Smooth muscle cell (in vitro differentiated cells): Measurements from ENCODE around the gene BPIFB6. TPM values are rescaled to one million over a fixed set of nuclear protein-coding genes. Genes with fewer than 3 reads are reported as not detected.

ENCODE experiments used
- DNase-seq: peaks from one replicate; lab custom pipeline; 2025; ENCODE audit not compliant: unreplicated experiment; lab: John Stamatoyannopoulos, UW
- H2AFZ ChIP-seq: fragments of 200-600 bp; sonication (generic); 2 replicates; pipeline ENCODE4 v1.6.0; 2016; ENCODE audit warnings: antibody characterized with exemption, low read depth, mild to moderate bottlenecking
- H3F3A ChIP-seq: fragments of 200-600 bp; sonication (generic); 2 replicates; pipeline ENCODE4 v1.6.0; 2017; ENCODE audit warnings: antibody characterized with exemption, low read depth
- H3K27ac ChIP-seq: fragments of 200-600 bp; sonication (generic); 2 replicates; pipeline ENCODE4 v1.5.1; 2016; ENCODE audit warnings: low read depth, mild to moderate bottlenecking
- H3K27me3 ChIP-seq: fragments of 200-600 bp; sonication (generic); 2 replicates; pipeline ENCODE4 v1.6.1; 2016; ENCODE audit warnings: low read depth, mild to moderate bottlenecking
- H3K36me3 ChIP-seq: fragments of 200-600 bp; sonication (generic); 2 replicates; pipeline ENCODE4 v1.5.1; 2016; ENCODE audit warnings: low read depth
- H3K4me1 ChIP-seq: fragments of 200-600 bp; sonication (generic); 2 replicates; pipeline ENCODE4 v1.5.1; 2016; ENCODE audit warnings: low read depth
- H3K4me2 ChIP-seq: fragments of 200-600 bp; sonication (generic); 2 replicates; pipeline ENCODE4 v1.6.0; 2016; ENCODE audit warnings: mild to moderate bottlenecking
- H3K4me3 ChIP-seq: fragments of 200-600 bp; sonication (generic); 2 replicates; pipeline ENCODE4 v1.5.1; 2016; ENCODE audit warnings: mild to moderate bottlenecking
- H3K79me2 ChIP-seq: fragments of 200-600 bp; sonication (generic); 2 replicates; pipeline ENCODE4 v1.6.0; 2016; ENCODE audit warnings: low read depth, mild to moderate bottlenecking
- H3K9ac ChIP-seq: fragments of 200-600 bp; sonication (generic); 2 replicates; pipeline ENCODE4 v1.6.0; 2016; ENCODE audit warnings: low read depth
- H3K9me3 ChIP-seq: fragments of 200-600 bp; sonication (generic); replicated peaks from 2 replicates; pipeline ENCODE4 v1.5.1; 2016; ENCODE audit warnings: low read depth
- H4K20me1 ChIP-seq: fragments of 200-600 bp; sonication (generic); 2 replicates; pipeline ENCODE4 v1.6.0; 2016; ENCODE audit warnings: low read depth
- CTCF ChIP-seq: fragments of 200-600 bp; sonication (generic); IDR thresholded peaks from 2 replicates; pipeline ENCODE4 v1.5.1; 2017; ENCODE audit warnings: borderline replicate concordance, mild to moderate bottlenecking, antibody characterized with exemption; ENCODE audit not compliant: insufficient read depth, poor library complexity, severe bottlenecking
- WGBS: methylation state at CpG from one replicate; pipeline ENCODE4 v1.1.7; 2016; ENCODE audit warnings: low lambda C conversion rate; 5-methylcytosine and 5-hydroxymethylcytosine counted together
- polyA plus RNA-seq: library from polyadenylated mRNA; unstranded; fragments of >200 nt; fragmentation: Nextera tagmentation; extraction: Ambion mirVana; gene quantifications from 2 replicates; pipeline ENCODE4 v1.2.1, GENCODE V29; 2016
- total RNA-seq: library from RNA; depleted of rRNA; stranded (reverse); fragments of >200 nt; gene quantifications from 2 replicates; pipeline ENCODE4 v1.2.3, GENCODE V29; 2014

Gene BPIFB6
- total and polyA plus RNA-seq, 2 experiments from 2014 or later = not detected

DNA sequence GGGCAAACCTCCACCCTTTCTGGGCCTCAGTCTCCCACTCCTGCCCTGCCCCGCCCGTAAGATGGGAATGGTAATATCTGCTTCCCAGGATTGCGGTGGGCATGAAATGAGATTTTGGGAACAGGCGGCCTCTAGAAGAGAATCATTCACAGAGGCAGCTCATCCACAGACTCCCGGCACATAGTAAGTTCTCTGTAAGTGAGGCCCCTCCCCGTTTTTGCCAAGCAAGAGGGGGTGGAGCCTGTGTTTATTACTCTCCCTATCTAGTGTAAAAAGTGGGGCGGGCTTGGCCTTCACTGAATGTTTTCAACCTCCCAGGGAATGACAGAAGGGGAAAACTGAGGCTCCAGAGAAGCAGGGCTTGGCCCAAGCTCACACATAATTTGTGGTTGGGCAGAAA is 47.3 kb upstream of the BPIFB6 start:
- Histone ChIP-seq H3F3A (no peaks in the 10 kb centered on the region), H3K27me3 (no peaks in the 10 kb centered on the region), H2AFZ (no peak overlapping the region), H3K9ac (no peak overlapping the region), H4K20me1 (no peaks in the 10 kb centered on the region), H3K79me2 (no peaks in the 10 kb centered on the region), H3K27ac (no peak overlapping the region), H3K4me2 (no peak overlapping the region), H3K4me1 (peaks cover 5% of the 10 kb centered on the region), H3K4me3 (no peak overlapping the region), H3K9me3 (no peaks in the 10 kb centered on the region), H3K36me3 (no peaks in the 10 kb centered on the region)
- TF ChIP-seq CTCF = no peak
- no peak for DNase-seq
- WGBS = 61% methylated on average over 7 of the region's 7 CpGs

DNA sequence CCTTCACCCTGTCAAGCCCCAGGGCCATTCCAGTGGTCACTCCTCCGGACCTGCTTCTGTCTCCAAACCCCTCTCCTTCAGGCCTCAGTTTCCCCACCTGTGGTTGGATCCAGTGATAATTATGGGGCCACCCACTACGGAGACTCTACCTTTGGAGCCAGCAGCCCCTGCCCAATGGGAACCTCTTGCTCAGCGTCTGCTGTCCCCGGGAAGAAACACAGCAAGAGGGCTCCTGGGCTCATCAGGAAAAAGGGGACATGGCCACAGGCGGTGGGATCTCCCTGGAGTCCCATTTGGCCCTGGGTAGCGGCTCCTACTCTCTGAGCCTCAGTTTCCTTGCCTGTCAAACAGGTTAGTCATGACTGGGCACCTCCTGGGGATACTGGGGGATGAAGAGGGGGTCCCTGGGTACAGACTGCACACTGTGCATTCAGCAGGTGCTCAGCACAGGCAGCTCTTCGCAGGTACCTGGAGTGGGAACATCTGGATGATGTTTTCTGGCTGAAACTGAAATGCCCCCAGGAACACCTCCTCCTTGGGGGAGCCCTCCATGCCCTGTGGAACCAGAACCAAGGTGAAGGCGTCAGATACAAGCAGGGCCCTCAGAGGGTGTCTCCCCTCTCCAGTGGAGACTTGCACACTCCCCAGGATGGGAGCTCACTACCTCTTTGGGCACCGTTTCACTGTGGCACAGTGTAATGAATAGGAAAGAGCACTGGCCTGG is 46.7 kb upstream of the BPIFB6 start:
- Histone ChIP-seq H3K4me1 (peaks cover 5% of the 10 kb centered on the region), H2AFZ (no peak overlapping the region), H3K9me3 (no peaks in the 10 kb centered on the region), H3F3A (no peaks in the 10 kb centered on the region), H3K36me3 (no peaks in the 10 kb centered on the region), H3K4me3 (no peak overlapping the region), H4K20me1 (no peaks in the 10 kb centered on the region), H3K27me3 (no peaks in the 10 kb centered on the region), H3K27ac (no peak overlapping the region), H3K9ac (no peak overlapping the region), H3K4me2 (no peak overlapping the region), H3K79me2 (no peaks in the 10 kb centered on the region)
- no peak for TF ChIP-seq CTCF
- no peak for DNase-seq
- 92% methylated on average over 9 of the region's 9 CpGs for WGBS

- no peaks in the 10 kb centered on the region for H3K79me2 ChIP-seq
- WGBS = 90% methylated on average over 6 of the region's 6 CpGs
These were observed 45.9 kb upstream of the BPIFB6 start for GRCh38 chr20:32985596-32985995.

More at GRCh38 chr20:32985596-32985995, 45.9 kb upstream of the BPIFB6 start:
- H3K9me3 ChIP-seq = no peaks in the 10 kb centered on the region
- no peak overlapping the region for H3K27ac ChIP-seq
- H3K4me3 ChIP-seq = no peak overlapping the region
- H3F3A ChIP-seq = no peaks in the 10 kb centered on the region
- no peak for DNase-seq
- H3K36me3 ChIP-seq = no peaks in the 10 kb centered on the region
- no peaks in the 10 kb centered on the region for H4K20me1 ChIP-seq
- H2AFZ ChIP-seq = no peak overlapping the region
- TF ChIP-seq CTCF = no peak
- H3K4me1 ChIP-seq = peaks cover 2% of the 10 kb centered on the region
- H3K4me2 ChIP-seq = no peak overlapping the region
- no peak overlapping the region for H3K9ac ChIP-seq
- H3K27me3 ChIP-seq = no peaks in the 10 kb centered on the region
